Occipital lobe (tissue), 2 donors: ENCODE data around the gene CUX1. TPM values are rescaled to one million over a fixed set of nuclear protein-coding genes. Genes with fewer than 3 reads are reported as not detected.

Source experiments
- DNase-seq: peaks from one replicate; lab custom pipeline; 2025; lab: John Stamatoyannopoulos, UW
- total RNA-seq: library from RNA; depleted of rRNA; stranded (reverse); fragments of >200 nt; gene quantifications from one replicate; pipeline ENCODE4 v1.2.3, GENCODE V29; 2014

Gene CUX1
- total RNA-seq, 1 donor from 2014 or later: 23.2 TPM

DNA sequence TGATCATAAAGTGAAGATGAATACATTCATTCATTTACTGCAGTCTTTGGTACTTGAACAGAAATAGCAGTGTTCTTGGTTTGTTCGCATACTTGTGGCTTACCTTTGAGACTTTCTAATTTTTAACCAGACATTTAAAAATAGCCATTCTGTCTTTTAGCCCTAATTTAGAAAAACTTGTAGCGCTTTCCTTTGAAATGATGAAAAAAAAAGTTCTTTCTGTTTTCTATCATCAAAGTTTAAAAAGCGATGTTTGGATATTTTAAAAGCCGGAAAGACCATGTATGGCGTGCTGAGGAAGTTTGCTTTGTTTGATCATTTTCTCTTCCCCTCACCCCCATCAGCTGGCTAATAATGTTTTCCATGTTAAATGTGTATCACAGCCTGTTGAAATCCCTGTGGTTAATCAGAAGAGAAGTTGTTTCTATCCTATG is 116.3 kb downstream of the CUX1 start:
- DNase-seq: no peak

DNA sequence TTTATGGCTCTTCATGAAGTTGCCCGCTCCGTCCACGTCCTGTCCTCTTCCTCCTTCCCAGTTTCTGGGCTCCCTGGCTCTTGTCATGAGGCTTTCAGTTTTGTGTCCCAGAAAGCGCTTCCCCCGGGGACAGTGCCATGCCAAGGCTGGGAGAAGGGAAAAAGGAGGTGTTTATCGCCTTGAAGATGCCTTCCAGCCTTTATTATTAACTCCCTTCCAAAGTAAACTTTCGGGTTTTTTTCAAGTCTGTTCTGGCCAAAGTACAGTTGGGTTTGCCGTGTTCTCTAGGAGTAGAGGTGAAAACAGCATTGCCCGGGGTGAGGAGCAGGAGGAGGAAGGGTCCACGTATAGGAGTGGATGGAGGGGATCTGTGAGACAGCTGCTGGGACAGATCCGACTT is 117.2 kb downstream of the CUX1 start:
- no peak for DNase-seq

GRCh38 chr7:101935521-101936141 is 118.2 kb downstream of the CUX1 start:
- no peak for DNase-seq

DNA sequence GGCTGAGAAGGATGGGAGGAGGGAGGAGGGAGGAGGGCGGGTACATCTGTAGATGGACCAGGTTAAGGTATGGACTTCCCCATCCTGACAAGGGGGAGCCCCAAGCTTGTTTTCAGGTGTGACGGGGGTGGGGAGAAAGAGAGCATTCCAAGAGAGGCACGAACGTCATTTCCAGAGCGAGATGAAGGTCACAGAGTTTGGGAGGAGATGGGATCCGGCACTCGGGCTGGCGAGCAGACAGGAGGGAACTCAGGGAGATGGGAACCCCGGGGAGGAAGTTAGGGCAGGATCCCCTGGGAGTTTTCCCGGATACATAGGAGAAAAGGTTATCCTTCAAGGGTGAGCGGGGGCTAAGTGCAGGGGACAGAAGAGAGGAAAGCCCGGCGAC is 118.8 kb downstream of the CUX1 start:
- DNase-seq: no peak

GRCh38 chr7:101936611-101937231 is 119.3 kb downstream of the CUX1 start:
- DNase-seq: no peak

DNA sequence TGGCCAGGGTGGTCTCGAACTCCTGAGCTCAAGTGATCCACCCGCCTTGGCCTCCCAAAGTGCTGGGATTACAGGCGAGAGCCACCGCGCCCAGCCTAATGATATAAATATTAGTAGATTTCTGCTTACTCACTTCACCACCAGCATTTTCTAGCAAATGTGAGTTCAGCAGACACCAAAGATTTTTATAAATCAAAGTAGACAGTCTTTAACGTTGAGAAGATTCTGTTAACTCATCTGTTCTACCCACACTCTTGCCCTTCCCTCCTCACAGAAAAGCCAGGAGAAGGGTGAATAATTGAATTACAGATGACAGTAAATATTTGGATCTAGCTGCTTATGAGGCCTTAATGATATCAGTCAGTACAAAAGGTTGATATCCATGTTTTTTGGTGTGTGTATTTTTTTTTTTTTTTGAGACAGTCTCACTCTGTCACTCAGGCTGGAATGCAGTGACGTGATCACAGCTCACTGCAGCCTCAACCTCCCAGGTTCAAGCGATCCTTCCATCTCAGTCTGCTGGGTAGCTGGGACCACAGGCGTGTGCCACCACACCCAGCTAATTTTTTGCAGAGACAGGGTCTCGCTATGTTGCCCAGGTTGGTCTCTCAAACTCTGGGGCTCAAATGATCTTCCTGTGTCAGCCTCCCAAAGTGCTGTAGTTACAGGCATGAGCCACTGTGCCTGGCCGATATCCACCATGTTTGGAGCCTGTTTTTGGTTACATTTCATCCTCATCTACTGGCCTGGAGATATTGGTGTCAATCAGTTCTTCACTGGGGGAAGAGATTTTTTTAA is 120.5 kb downstream of the CUX1 start:
- no peak for DNase-seq

DNA sequence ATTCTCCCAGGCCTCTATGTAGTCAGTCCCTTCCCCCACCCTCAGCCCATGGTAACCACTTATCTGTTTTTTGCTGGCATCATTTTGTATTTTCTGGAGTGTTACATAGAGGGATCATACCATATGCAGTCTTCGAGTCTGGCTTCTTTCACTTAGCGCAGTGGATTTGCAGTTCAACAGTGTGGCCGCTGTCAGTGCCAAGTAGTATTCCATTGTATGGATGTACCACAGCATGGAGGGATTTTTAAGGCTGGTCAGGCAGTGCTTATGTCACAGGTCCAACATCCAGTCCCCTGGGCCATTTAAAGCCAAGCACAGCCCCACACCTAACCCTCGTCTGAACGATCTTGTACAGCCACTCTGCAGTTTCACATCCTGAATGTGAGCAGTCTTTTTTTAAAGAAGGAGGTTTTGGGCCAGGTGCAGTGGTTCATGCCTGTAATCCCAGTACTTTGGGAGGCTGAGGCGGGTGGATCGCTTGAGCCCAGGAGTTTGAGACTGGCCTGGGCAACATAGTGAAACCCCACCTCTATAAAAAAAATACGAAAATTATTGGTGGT is 121.8 kb downstream of the CUX1 start:
- no peak for DNase-seq

DNA sequence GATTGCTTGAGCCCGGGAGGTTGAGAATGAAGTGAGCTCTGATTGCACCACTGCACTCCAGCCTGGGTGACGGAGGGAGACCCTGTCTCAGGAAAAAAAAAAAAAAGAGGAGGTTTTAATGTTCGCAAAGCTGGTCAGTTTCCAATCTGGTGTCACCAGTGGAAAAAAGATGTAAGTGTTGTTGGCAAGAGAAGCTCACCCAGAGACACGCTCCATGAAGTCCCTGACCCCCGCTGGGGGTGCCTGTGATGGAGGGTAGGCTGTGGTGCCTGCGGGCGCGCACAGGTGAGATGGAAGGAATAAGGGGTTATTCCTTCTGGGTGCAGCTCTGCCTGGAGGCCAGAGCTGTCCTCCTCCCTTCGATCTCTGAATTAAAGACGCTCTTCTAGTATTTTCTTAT is 122.7 kb downstream of the CUX1 start:
- no peak for DNase-seq

DNA sequence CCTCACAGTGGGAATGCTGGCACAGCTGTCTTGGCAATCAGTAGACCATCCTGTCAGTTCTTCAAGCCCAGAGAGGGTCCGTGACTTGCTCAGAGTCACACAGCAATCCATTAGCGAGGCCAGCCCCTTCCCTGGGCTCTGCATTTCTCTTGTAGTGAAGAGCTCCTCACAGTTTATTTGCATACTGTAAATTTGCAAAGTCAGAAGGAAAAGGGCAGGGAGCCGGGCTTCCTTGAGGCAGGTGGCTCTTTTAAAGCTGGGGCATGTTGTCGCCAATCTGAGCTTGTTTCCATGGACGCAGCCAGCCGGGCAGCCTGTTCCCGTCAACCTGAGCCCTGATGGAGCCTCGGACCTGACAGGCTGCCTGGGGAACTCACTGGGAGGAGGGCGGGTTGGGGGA is 123.4 kb downstream of the CUX1 start:
- no peak for DNase-seq

GRCh38 chr7:101941481-101942383 is 124.3 kb downstream of the CUX1 start:
- DNase-seq: peak; percentile 46

GRCh38 chr7:101942603-101943210 is 125.3 kb downstream of the CUX1 start:
- DNase-seq: no peak

DNA sequence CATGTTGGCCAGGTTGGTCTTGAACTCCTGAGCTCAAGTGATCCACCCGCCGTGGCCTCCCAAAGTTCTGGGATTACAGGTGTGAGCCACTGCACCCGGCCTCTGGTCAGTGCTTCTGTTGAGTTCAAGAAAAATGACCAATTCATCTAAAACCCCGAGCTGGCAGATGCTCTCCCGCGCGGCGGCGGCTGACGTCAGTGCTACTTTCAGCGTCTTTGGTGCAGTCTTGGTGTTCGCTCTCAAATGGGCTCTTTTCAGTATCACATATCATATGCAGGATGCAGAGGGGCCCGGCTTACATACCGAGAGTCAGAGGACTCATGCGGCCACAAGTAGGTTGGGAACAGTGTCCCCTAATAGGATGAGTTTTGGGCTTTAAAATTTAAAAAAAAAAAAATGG is 125.9 kb downstream of the CUX1 start:
- no peak for DNase-seq

DNA sequence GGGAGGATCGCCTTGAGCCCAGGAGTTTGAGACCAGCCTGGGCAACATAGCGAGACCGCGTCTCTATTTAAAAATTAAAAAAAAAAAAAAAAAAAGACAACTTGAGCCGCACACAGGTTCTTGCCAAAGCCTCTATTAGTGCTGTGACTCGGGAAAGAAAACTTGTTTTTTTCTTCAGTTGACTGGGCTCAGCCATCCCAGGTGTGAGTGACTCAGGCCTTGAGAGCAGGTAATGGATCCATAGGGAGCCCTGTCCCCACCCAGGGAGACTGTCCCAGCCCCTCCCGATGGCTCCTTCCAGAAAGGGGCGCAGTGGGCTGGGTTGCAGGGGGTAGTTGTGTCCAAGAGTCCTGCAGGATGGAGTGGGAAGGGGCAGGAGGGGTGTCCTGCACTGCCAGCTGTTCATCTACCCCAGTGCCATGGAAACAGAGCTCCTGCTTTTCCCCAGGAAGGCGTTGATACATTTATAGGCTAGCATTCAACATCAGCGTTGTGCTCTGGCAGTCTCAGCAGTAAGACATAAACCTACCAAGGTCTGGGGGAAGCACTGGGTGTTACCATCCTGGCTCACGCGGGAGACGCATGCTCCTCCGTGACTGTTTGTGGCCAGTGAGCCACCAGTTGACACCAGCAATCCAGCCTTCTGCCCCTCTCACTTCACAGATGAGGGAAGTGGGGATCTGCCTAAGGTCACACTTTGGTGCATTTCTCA is 126.6 kb downstream of the CUX1 start:
- DNase-seq: no peak

DNA sequence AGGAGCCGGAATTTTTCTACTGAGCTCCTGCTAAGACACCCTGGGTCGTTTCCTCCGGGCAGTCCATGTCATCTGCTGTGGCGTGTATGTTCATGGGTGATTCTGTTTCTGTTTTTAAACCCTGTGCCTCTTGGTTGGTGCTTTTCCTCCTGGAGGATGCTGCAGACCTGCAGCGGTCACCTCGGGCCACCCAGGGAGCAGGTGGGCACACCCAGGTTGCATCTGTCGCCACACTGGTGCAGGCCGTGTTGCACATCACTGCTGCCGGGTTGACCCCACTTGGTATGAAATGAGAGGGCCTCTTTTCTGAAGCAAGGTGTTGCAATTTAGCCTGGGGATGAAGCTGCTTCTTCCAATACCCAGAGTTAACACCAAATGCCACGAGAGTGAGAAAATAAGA is 127.2 kb downstream of the CUX1 start:
- no peak for DNase-seq

- no peak for DNase-seq
Observed at GRCh38 chr7:101945034-101945758, 127.8 kb downstream of the CUX1 start.

DNA sequence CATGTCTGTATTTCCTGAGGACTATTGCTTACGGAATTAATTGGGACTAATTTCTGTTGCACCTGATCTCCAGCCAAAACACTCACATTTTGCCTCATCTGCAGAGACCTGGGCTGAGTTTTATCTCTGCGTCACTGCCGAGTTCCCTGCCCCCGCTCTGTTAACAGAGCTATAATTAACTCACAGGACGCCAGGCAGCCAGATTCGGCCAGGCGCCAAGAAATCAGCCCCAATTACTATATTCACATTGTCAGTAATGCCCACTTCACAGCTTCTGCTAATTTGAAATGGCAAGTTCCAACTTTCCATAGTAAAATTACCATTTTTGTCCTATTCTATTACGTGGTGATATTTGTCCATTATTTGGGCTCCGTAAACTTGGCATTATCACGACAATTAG is 130.5 kb downstream of the CUX1 start:
- DNase-seq: peak; percentile 34

DNA sequence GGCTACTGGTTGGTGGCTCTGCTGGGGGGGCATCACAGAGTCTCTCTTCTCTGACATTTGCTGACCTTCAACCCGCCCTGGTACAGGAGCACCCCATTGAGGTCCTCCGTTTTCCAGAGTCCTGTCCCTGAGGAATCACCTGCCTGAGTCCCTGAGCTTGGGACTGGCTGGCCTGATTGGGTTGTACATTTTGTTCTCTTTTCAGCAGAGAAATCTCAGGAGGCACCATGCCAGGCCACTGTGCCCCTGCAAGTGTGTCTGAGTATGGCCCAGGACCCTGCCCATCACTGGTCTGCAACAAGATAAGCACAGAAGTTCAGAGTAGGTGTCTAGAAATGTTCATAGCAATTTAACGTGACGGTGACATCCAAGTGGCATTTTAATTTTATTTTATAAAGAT is 131.2 kb downstream of the CUX1 start:
- DNase-seq: no peak

GRCh38 chr7:101950450-101951119 is 133.2 kb downstream of the CUX1 start:
- DNase-seq: no peak

- DNase-seq: no peak
Observed at GRCh38 chr7:101951757-101952156, 134.3 kb downstream of the CUX1 start.
